Mucosa of rectum (tissue), 2 donors: ENCODE data around the gene ANO9.
"Not testable (repeated sequence)": the region's sequence is repeated elsewhere in the genome, so short reads cannot be mapped to it uniquely, and the experiment has no call there.

Experiments
- H3K27ac ChIP-seq, 2 donors: one replicate each; pipeline ENCODE4 v1.7.0; 2013; ENCODE audit warnings: inconsistent platforms in 2 of 2, low read depth in 2 of 2, low read length in 2 of 2
- H3K27me3 ChIP-seq, 2 donors: one replicate each; pipeline ENCODE4 v1.7.0; 2013; ENCODE audit warnings: low read length in 2 of 2; ENCODE audit not compliant: control insufficient read depth in 2 of 2, insufficient read depth in 2 of 2
- H3K36me3 ChIP-seq, 2 donors: one replicate each; pipeline ENCODE4 v1.7.0; 2013; ENCODE audit warnings: low read length in 2 of 2; ENCODE audit not compliant: control insufficient read depth in 2 of 2, insufficient read depth in 2 of 2
- H3K4me1 ChIP-seq, 2 donors: one replicate each; pipeline ENCODE4 v1.7.0; 2013; ENCODE audit warnings: low read length in 2 of 2, mild to moderate bottlenecking in 1 of 2; ENCODE audit not compliant: control insufficient read depth in 2 of 2, insufficient read depth in 2 of 2
- H3K4me3 ChIP-seq, 2 donors: one replicate each; pipeline ENCODE4 v1.7.0; 2013; ENCODE audit warnings: low read length in 2 of 2
- H3K9ac ChIP-seq, 2 donors: one replicate each; pipeline ENCODE4 v1.7.0; 2013; ENCODE audit warnings: low read length in 2 of 2, low read depth in 1 of 2, mild to moderate bottlenecking in 1 of 2
- H3K9me3 ChIP-seq, 2 donors: one replicate each; pipeline ENCODE4 v1.7.0; 2013; ENCODE audit warnings: low read length in 2 of 2; ENCODE audit not compliant: control insufficient read depth in 2 of 2
- donor health status: healthy.
- donor health status: Normal muscosa, but diverticular disease.

The ANO9 gene

GRCh38 chr11:434999-435740 lies 6.6 kb downstream of the ANO9 start:
- H3K36me3 ChIP-seq, H3K27ac ChIP-seq, H3K9me3 ChIP-seq, H3K4me1 ChIP-seq, H3K27me3 ChIP-seq, H3K4me3 ChIP-seq, H3K9ac ChIP-seq: not testable (repeated sequence)

GRCh38 chr11:434496-434895 lies 7.3 kb downstream of the ANO9 start:
- H3K27ac ChIP-seq = no peak overlapping the region
- no peak overlapping the region for H3K9ac ChIP-seq
- no peaks in the 10 kb centered on the region for H3K9me3 ChIP-seq
- H3K36me3 ChIP-seq = peaks cover 0 to 5% of the 10 kb centered on the region in 2 donors
- H3K4me1 ChIP-seq = peaks cover 0 to 1% of the 10 kb centered on the region in 2 donors
- no peaks in the 10 kb centered on the region for H3K27me3 ChIP-seq
- no peak overlapping the region for H3K4me3 ChIP-seq

GRCh38 chr11:433641-434040 lies 8.2 kb downstream of the ANO9 start:
- Histone ChIP-seq H3K4me3 (no peak overlapping the region), H3K27me3 (no peaks in the 10 kb centered on the region), H3K9me3 (no peaks in the 10 kb centered on the region), H3K9ac (no peak overlapping the region), H3K27ac (no peak overlapping the region), H3K4me1 (no peaks in the 10 kb centered on the region), H3K36me3 (peaks cover 0 to 5% of the 10 kb centered on the region in 2 donors)

GRCh38 chr11:433111-433510 lies 8.7 kb downstream of the ANO9 start:
- Histone ChIP-seq H3K27ac (no peak overlapping the region), H3K9me3 (no peaks in the 10 kb centered on the region), H3K4me1 (no peaks in the 10 kb centered on the region), H3K27me3 (no peaks in the 10 kb centered on the region), H3K9ac (no peak overlapping the region), H3K4me3 (no peak overlapping the region), H3K36me3 (peaks cover 0 to 5% of the 10 kb centered on the region in 2 donors)

GRCh38 chr11:432501-433100 lies 9.2 kb downstream of the ANO9 start:
- Histone ChIP-seq H3K27ac (no peak overlapping the region), H3K4me3 (no peak overlapping the region)

GRCh38 chr11:431921-432320 lies 9.9 kb downstream of the ANO9 start:
- Histone ChIP-seq H3K4me1 (no peaks in the 10 kb centered on the region), H3K4me3 (no peak overlapping the region), H3K27me3 (no peaks in the 10 kb centered on the region), H3K9ac (no peak overlapping the region), H3K27ac (no peak overlapping the region), H3K36me3 (peaks cover 0 to 8% of the 10 kb centered on the region in 2 donors), H3K9me3 (no peaks in the 10 kb centered on the region)

More at GRCh38 chr11:432501-433100, 9.2 kb downstream of the ANO9 start:
- no peak overlapping the region for H3K9ac ChIP-seq
- peaks cover 0 to 5% of the 10 kb centered on the region in 2 donors for H3K36me3 ChIP-seq
- no peaks in the 10 kb centered on the region for H3K9me3 ChIP-seq
- no peaks in the 10 kb centered on the region for H3K27me3 ChIP-seq
- no peaks in the 10 kb centered on the region for H3K4me1 ChIP-seq

- no peaks in the 10 kb centered on the region for H3K4me1 ChIP-seq
- no peaks in the 10 kb centered on the region for H3K9me3 ChIP-seq
- no peak overlapping the region for H3K27ac ChIP-seq
- no peaks in the 10 kb centered on the region for H3K27me3 ChIP-seq
- no peak overlapping the region for H3K4me3 ChIP-seq
- H3K36me3 ChIP-seq = peaks cover 0 to 8% of the 10 kb centered on the region in 2 donors
- no peak overlapping the region for H3K9ac ChIP-seq
Observed at GRCh38 chr11:429931-430456, 11.8 kb downstream of the ANO9 start.

GRCh38 chr11:429391-429790 lies 12.4 kb downstream of the ANO9 start:
- Histone ChIP-seq H3K27ac (no peak overlapping the region), H3K9ac (no peak overlapping the region), H3K4me3 (no peak overlapping the region), H3K36me3 (peaks cover 0 to 8% of the 10 kb centered on the region in 2 donors), H3K4me1 (no peaks in the 10 kb centered on the region), H3K27me3 (no peaks in the 10 kb centered on the region), H3K9me3 (no peaks in the 10 kb centered on the region)

GRCh38 chr11:428295-428694 lies 13.5 kb downstream of the ANO9 start:
- H3K27ac ChIP-seq = no peak overlapping the region

GRCh38 chr11:426851-427250 lies 15.0 kb downstream of the ANO9 start:
- Histone ChIP-seq H3K27me3 (no peaks in the 10 kb centered on the region), H3K4me3 (no peak overlapping the region), H3K36me3 (peaks cover 3% of the 10 kb centered on the region in 2 donors), H3K27ac (no peak overlapping the region), H3K9ac (no peak overlapping the region), H3K4me1 (no peaks in the 10 kb centered on the region), H3K9me3 (no peaks in the 10 kb centered on the region)

More at GRCh38 chr11:428295-428694, 13.5 kb downstream of the ANO9 start:
- H3K4me3 ChIP-seq = no peak overlapping the region
- peaks cover under 1 to 8% of the 10 kb centered on the region in 2 donors for H3K36me3 ChIP-seq
- no peaks in the 10 kb centered on the region for H3K9me3 ChIP-seq
- H3K9ac ChIP-seq = no peak overlapping the region
- no peaks in the 10 kb centered on the region for H3K27me3 ChIP-seq
- no peaks in the 10 kb centered on the region for H3K4me1 ChIP-seq
